ENCODE measurements around the gene OVCH2. TPM values are rescaled to one million over a fixed set of nuclear protein-coding genes. Genes with fewer than 3 reads are reported as not detected.

The OVCH2 gene
- total RNA-seq, 1 donor from 2014 or later: 7.4 TPM

DNA sequence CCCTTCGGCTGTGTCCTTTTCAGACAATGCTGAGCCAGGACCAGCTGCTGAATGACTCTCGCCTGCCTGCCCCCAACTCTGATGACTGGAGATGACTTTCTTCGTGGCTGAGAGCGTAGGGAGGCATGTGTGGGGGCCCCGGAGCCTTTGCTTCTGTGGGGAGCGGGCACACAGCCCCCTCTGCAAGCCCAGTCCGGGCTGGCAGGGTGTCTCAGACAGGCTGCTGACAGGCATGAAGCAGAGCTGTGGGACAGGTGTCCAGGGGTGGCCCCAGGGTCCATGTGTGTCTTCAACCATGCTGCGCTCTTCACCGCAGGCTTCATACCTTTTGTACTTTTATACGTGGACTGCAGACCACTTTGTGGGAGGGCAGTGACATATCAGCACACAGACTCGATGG is 49.6 kb downstream of the OVCH2 start:
- intact Hi-C loops (cut with DNase I): no loop called here
- TF ChIP-seq CTCF (IDR thresholded peaks at IDR 0.05): no peak
- DNase-seq: no peak
- Histone ChIP-seq H3K4me1 (no peaks in the 10 kb centered on the region), H3K27ac (no peak overlapping the region), H3K36me3 (peaks cover 39% of the 10 kb centered on the region), H3K27me3 (ENCODE audit: low read depth) (no peaks in the 10 kb centered on the region), H3K4me3 (no peak overlapping the region), H3K9me3 (no peaks in the 10 kb centered on the region)
- ATAC-seq: peak in 1 of 2 donors; percentile 10

DNA sequence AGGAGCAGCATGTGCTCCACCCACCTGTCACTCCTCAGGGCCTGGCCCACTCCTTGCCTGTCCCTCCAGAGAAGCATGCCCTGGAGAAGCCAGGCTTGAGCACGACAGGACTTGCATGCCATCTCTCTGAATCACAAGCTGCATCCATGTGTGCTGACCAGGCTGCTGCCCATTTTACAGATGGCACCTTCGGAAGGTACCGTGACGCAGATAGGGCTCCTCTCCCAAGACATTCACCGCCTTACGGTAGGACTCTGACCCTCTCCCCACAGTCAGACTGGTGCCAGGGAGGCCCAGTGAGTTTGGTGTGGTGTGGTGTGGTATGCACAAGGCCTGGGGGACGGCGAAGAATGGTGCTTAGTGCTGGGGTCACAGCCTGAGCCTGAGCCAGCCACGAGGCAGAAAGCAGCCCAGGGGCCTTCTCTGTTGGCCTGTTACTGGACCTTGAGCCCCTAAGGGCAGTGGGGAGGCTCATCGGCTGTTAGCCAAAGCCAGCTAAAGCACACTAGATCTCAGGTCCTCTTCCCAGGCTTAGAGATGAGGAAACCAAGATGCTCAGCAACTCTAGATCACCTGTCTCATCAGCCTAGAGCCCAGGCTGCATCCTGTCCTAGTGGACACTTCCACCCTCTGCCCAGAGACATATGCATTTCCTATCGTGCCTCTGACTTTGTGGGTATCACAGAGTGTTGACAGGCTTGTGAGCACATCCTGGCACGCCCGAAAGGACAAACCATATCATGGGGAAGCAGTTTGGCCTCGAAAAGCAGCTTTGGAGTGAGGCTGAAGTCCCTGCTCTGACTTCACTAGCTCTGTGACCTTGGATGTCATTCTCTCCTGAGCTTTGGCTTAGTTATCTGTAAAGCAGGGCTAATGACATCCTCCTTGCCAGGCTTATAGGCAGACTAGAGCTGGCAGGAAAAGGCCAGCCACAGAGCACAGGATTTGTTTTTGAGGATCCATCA is 50.7 kb downstream of the OVCH2 start:
- intact Hi-C loops (cut with DNase I): no loop called here
- Histone ChIP-seq H3K4me1 (no peaks in the 10 kb centered on the region), H3K27me3 (ENCODE audit: low read depth) (no peaks in the 10 kb centered on the region), H3K9me3 (no peaks in the 10 kb centered on the region), H3K4me3 (no peak overlapping the region), H3K27ac (no peak overlapping the region), H3K36me3 (peaks cover 49% of the 10 kb centered on the region)
- ATAC-seq: no peak
- TF ChIP-seq CTCF (IDR thresholded peaks at IDR 0.05): no peak
- DNase-seq: no peak

DNA sequence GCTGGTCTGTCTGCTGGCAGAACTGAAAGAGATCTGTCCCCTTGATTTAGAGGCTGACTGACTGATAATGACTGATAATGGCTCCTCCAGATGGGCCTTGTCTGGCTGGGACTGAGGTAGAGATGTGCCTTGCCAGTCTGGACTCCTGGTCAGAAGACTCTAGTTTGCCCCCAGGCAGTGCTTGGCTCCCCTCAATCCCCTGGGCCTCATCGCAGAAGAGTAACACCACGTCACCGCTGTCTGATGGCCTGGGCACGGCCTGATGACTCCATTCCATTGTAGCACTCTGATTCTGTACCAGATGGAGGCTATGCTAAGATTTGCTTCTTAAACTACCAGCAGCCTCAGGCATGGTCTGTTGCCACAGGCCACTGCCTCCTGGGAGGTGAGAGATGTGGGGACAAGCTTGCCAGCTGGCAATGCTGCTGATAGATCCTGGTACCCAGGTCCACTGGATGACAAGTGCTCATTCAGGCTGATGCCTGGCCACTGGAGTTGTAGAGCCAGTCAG is 52.0 kb downstream of the OVCH2 start:
- Histone ChIP-seq H3K4me3 (no peak overlapping the region), H3K9me3 (no peaks in the 10 kb centered on the region), H3K27me3 (ENCODE audit: low read depth) (no peaks in the 10 kb centered on the region), H3K27ac (no peak overlapping the region), H3K36me3 (peaks cover 62% of the 10 kb centered on the region), H3K4me1 (no peaks in the 10 kb centered on the region)
- no peak for TF ChIP-seq CTCF (IDR thresholded peaks at IDR 0.05)
- ATAC-seq: no peak
- DNase-seq: no peak
- intact Hi-C loops (cut with DNase I): no loop called here

DNA sequence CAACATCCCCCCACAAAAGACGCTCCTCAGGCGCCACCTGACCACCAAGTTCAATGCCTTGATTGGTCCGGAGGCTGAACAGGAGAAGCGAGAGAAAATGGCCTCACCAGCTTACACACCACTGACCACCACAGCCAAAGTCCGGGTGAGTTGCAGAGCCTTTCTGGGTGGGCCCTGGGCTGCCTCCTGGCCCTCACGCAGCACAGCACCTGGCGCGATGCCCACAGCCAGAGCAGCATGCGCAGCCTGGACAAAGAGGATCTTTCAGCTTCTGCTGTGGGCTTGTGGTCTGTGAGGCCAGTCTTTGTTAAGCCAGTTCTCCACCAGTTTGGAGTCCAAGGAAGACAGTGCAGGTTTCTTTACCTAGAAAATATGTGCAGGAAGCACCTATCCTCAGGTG is 54.6 kb downstream of the OVCH2 start:
- no peak for TF ChIP-seq CTCF (IDR thresholded peaks at IDR 0.05)
- DNase-seq (no peak), ATAC-seq (no peak)
- H3K27me3 ChIP-seq (ENCODE audit: low read depth): no peaks in the 10 kb centered on the region
- no peaks in the 10 kb centered on the region for H3K9me3 ChIP-seq
- peaks cover 73% of the 10 kb centered on the region for H3K36me3 ChIP-seq
- H3K27ac ChIP-seq: no peak overlapping the region
- H3K4me3 ChIP-seq: no peak overlapping the region
- intact Hi-C loops (cut with DNase I): no loop called here
- no peaks in the 10 kb centered on the region for H3K4me1 ChIP-seq

- Histone ChIP-seq H3K4me3 (no peak overlapping the region), H3K27me3 (ENCODE audit: low read depth) (no peaks in the 10 kb centered on the region), H3K9me3 (no peaks in the 10 kb centered on the region), H3K4me1 (no peaks in the 10 kb centered on the region), H3K36me3 (peaks cover 73% of the 10 kb centered on the region), H3K27ac (no peak overlapping the region)
- TF ChIP-seq CTCF (IDR thresholded peaks at IDR 0.05): no peak
- ATAC-seq (peak in 1 of 2 donors; percentile 26), DNase-seq (no peak)
- intact Hi-C loops (cut with DNase I): no loop called here
These were observed 55.1 kb downstream of the OVCH2 start for GRCh38 chr11:7651140-7651551.
